A549 (cell line): Measurements from ENCODE around the gene WNT7B. TPM values are rescaled to one million over a fixed set of nuclear protein-coding genes. Genes with fewer than 3 reads are reported as not detected.

Experiments used
- ATAC-seq, 2 experiments: fragments of 200-7000 bp in 1 of 2; fragments of >200 bp in 1 of 2; cut with Nextera tagmentation in 1 of 2; cut with Tn5 transposase in 1 of 2; 3 replicates each; pipeline versions ENCODE4 v1.8.0 to v1.9.1; 2018 to 2020; ENCODE audit warnings: mild to moderate bottlenecking in 1 of 2, moderate library complexity in 1 of 2
- CTCF ChIA-PET: fragments of 300-600 bp; sonication (Branson Sonifier 250); formaldehyde crosslinking; extraction: SDS; loops from one replicate; lab custom pipeline; 2021; ENCODE audit warnings: antibody characterized with exemption, inconsistent platforms; lab: Yijun Ruan, JAX
- POLR2A ChIA-PET: fragments of 350-600 bp; formaldehyde crosslinking; extraction: SDS; loops from one replicate; lab custom pipeline; 2021; ENCODE audit warnings: antibody characterized with exemption, inconsistent platforms; lab: Yijun Ruan, JAX
- DNase-seq, 2 experiments: peaks; one replicate each; pipeline versions ENCODE4 v3.0.0 to v3.0.0-alpha.2; 2011 to 2016; ENCODE audit warnings: low read depth in 1 of 2, low spot score in 1 of 2
- FAIRE-seq: peaks from 2 replicates; lab custom pipeline; 2011; peaks lifted over from hg19 to GRCh38; lab: Jason Lieb, UNC
- H3K27ac ChIP-seq, 2 experiments: fragments of >200 bp; sonication (Bioruptor Twin); formaldehyde crosslinking; 3 replicates each; pipeline ENCODE4 v1.5.1; 2016 to 2017
- H3K4me1 ChIP-seq: fragments of >200 bp; sonication (Bioruptor Twin); formaldehyde crosslinking; 3 replicates; pipeline ENCODE4 v1.6.1; 2016
- H3K4me2 ChIP-seq: fragments of >200 bp; sonication (Bioruptor Twin); formaldehyde crosslinking; 3 replicates; pipeline ENCODE4 v1.6.1; 2016
- H3K4me3 ChIP-seq: fragments of >200 bp; sonication (Bioruptor Twin); formaldehyde crosslinking; 3 replicates; pipeline ENCODE4 v1.5.1; 2016
- H3K9me3 ChIP-seq: fragments of >200 bp; sonication (Bioruptor Twin); formaldehyde crosslinking; 3 replicates; pipeline ENCODE4 v1.6.1; 2016
- ATOH8 ChIP-seq: fragments of 250-450 bp; sonication (Bioruptor Pico); IDR thresholded peaks from 2 replicates; pipeline ENCODE4 v1.5.0; 2020; ENCODE audit warnings: low read depth, mild to moderate bottlenecking, moderate library complexity
- BCL3 ChIP-seq: fragments of >200 bp; sonication (Bioruptor Twin); formaldehyde crosslinking; IDR thresholded peaks from 3 replicates; pipeline ENCODE4 v1.6.1; 2016
- EHF ChIP-seq: fragments of 250-450 bp; sonication (Bioruptor Pico); IDR thresholded peaks from 2 replicates; pipeline ENCODE4 v1.5.0; 2020; ENCODE audit warnings: mild to moderate bottlenecking
- ELK1 ChIP-seq: fragments of 150-350 bp; IDR thresholded peaks from 2 replicates; pipeline ENCODE4 v1.6.1; 2014; ENCODE audit warnings: low read depth, mild to moderate bottlenecking, low read length
- FOSL2 ChIP-seq, 2 experiments: fragments of 450-650 bp in 1 of 2; fragments of >200 bp in 1 of 2; sonication (Bioruptor Twin) in 1 of 2; formaldehyde crosslinking; IDR thresholded peaks; 2 replicates each; pipeline versions ENCODE4 v1.5.0 to v1.6.1; 2016 to 2020; ENCODE audit warnings: mild to moderate bottlenecking in 1 of 2, moderate library complexity in 1 of 2
- HMGXB4 ChIP-seq: fragments of 250-450 bp; sonication (Bioruptor Pico); IDR thresholded peaks from 2 replicates; pipeline ENCODE4 v1.5.0; 2021; ENCODE audit warnings: mild to moderate bottlenecking, moderate library complexity, borderline replicate concordance
- HOXA7 ChIP-seq: fragments of 250-450 bp; sonication (Bioruptor Pico); IDR thresholded peaks from 2 replicates; pipeline ENCODE4 v1.5.0; 2020; ENCODE audit warnings: mild to moderate bottlenecking, moderate library complexity
- MAFK ChIP-seq: fragments of 450-650 bp; IDR thresholded peaks from 2 replicates; pipeline ENCODE4 v1.6.1; 2014; ENCODE audit not compliant: partially characterized antibody
- NPAS2 ChIP-seq: fragments of 250-450 bp; sonication (Bioruptor Pico); IDR thresholded peaks from 2 replicates; pipeline ENCODE4 v1.8.0; 2022; ENCODE audit warnings: mild to moderate bottlenecking, moderate library complexity, borderline replicate concordance
- POLR2A ChIP-seq: IDR thresholded peaks from 2 replicates; pipeline ENCODE4 v1.6.1; 2012; ENCODE audit warnings: mild to moderate bottlenecking, low read length
- REST ChIP-seq: fragments of 200-600 bp; sonication (generic); IDR thresholded peaks from 2 replicates; pipeline ENCODE4 v1.6.1; 2016; ENCODE audit warnings: antibody characterized with exemption, mild to moderate bottlenecking, moderate library complexity
- RFX5 ChIP-seq: fragments of 450-650 bp; IDR thresholded peaks from 2 replicates; pipeline ENCODE4 v1.7.1; 2014; ENCODE audit warnings: antibody characterized with exemption, mild to moderate bottlenecking, moderate library complexity
- TP53 ChIP-seq: fragments of 250-450 bp; sonication (Bioruptor Pico); IDR thresholded peaks from 2 replicates; pipeline ENCODE4 v1.5.0; 2021; ENCODE audit warnings: mild to moderate bottlenecking, moderate library complexity
- ZSCAN20 ChIP-seq: fragments of 250-450 bp; sonication (Bioruptor Pico); IDR thresholded peaks from 2 replicates; pipeline ENCODE4 v1.8.0; 2022; ENCODE audit warnings: mild to moderate bottlenecking, moderate library complexity
- WGBS: methylation state at CpG from one replicate; pipeline ENCODE4 v1.1.6; 2017; ENCODE audit errors: missing lambda C conversion rate; 5-methylcytosine and 5-hydroxymethylcytosine counted together
- polyA plus RNA-seq, 4 experiments: library from polyadenylated mRNA; depleted of rRNA in 3 of 4; stranded (reverse); fragments of >200 nt; fragmentation: RNase III in 1 of 4; extraction: RNeasy Plus Mini Kit Qiagen cat#74134 plus additional on column Dnase treatment in 1 of 4; gene quantifications; 2 replicates in 3 of 4; 3 replicates in 1 of 4; pipeline ENCODE4 v1.2.3, GENCODE V29; 2011 to 2017
- TF ChIP-seq, protein P1 (sequence below): IDR thresholded peaks from 2 replicates; pipeline ENCODE4 v1.6.1; 2012

The WNT7B gene
- polyA plus RNA-seq, 2 of the 4 experiments (the other 2 are of a cell fraction), result 16.9 to 80.8 TPM

DNA sequence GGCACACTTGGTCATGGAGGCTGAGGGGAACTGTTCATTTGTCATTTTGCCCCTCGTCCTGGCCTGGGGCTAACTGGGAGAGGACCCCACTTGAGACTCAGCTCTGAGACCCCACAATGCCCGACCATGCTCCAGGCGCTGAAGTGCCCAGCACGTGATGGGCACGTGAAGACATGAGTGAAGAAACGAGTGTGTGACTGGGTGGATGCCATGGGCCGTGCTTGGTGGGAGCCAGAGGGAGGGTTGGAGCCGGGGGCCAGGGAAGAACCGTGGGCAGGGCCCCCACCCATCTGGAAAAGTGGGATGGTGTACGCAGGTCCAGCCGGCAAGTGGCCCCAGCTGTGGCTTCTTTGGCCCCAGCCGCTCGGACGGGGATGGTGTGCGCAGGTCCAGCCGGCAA is 61.1 kb downstream of the WNT7B start (continued):
- TF ChIP-seq, protein P1, sequence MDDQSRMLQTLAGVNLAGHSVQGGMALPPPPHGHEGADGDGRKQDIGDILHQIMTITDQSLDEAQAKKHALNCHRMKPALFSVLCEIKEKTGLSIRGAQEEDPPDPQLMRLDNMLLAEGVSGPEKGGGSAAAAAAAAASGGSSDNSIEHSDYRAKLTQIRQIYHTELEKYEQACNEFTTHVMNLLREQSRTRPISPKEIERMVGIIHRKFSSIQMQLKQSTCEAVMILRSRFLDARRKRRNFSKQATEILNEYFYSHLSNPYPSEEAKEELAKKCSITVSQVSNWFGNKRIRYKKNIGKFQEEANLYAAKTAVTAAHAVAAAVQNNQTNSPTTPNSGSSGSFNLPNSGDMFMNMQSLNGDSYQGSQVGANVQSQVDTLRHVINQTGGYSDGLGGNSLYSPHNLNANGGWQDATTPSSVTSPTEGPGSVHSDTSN, result no peak
- TF ChIP-seq REST, result no peak

GRCh38 chr22:45915151-45915550 is 61.8 kb downstream of the WNT7B start:
- no CpG with 5 or more reads among the region's 2 CpGs for WGBS
- DNase-seq, result no peak
- CTCF ChIA-PET, result interaction anchor here (1.0 kb wide), 1 partner anchor 52 kb away, joined by 4 read pairs; no protein-coding TSS in a partner anchor
- no peak for ATAC-seq
- no peak for FAIRE-seq
- Histone ChIP-seq H3K4me2 (no peak overlapping the region), H3K4me1 (peaks cover 72% of the 10 kb centered on the region), H3K4me3 (no peak overlapping the region), H3K9me3 (peaks cover 9% of the 10 kb centered on the region; the same call in 1 of the 3 replicates), H3K27ac (peak overlapping the region in 1 of 2 experiments; percentile 94; a peak in 2 of 6 replicates)
- POLR2A ChIA-PET, result no interaction called here
- no peak for TF ChIP-seq BCL3
- no peak for TF ChIP-seq RFX5
- TF ChIP-seq ZSCAN20 (CRISPR knock-in tag), result no peak
- no peak for TF ChIP-seq ELK1
- TF ChIP-seq POLR2A, result no peak
- TF ChIP-seq, protein P1, result no peak
- no peak for TF ChIP-seq ATOH8 (CRISPR knock-in tag)
- TF ChIP-seq FOSL2 (IDR thresholded peaks at IDR 0.05), result no peak
- TF ChIP-seq FOSL2 (CRISPR knock-in tag; IDR thresholded peaks at IDR 0.05), result no peak
- TF ChIP-seq HOXA7, result no peak
- TF ChIP-seq EHF, result no peak
- TF ChIP-seq TP53 (CRISPR knock-in tag), result no peak
- no peak for TF ChIP-seq HMGXB4 (CRISPR knock-in tag)
- TF ChIP-seq NPAS2, result no peak
- TF ChIP-seq MAFK, result no peak
